ENCODE data around the gene MYO3A.
"Not testable (repeated sequence)": the region's sequence is repeated elsewhere in the genome, so short reads cannot be mapped to it uniquely, and the experiment has no call there.

- not testable (repeated sequence) for TF ChIP-seq CTCF, POLR2AphosphoS5, POLR2A (IDR thresholded peaks at IDR 0.05)
These were observed 68.4 kb downstream of the MYO3A start for GRCh38 chr10:26002466-26002865.

Data from prostate gland (tissue), 2 donors.